HepG2 (cell line): ENCODE measurements around the gene ING1. TPM values are rescaled to one million over a fixed set of nuclear protein-coding genes. Genes with fewer than 3 reads are reported as not detected.

Source experiments
- ATF7-NPFF ChIP-seq: sonication (generic); formaldehyde crosslinking; IDR thresholded peaks from 2 replicates; pipeline ENCODE4 v1.8.1; 2023; ENCODE audit warnings: mild to moderate bottlenecking, low read depth, missing genetic modification reagents, moderate library complexity
- GABPB1 ChIP-seq: IDR thresholded peaks from 2 replicates; pipeline ENCODE4 v1.6.1; 2016; ENCODE audit warnings: mild to moderate bottlenecking, missing genetic modification reagents, moderate library complexity, missing compliant biosample characterization
- HOXA5 ChIP-seq: sonication (generic); formaldehyde crosslinking; IDR thresholded peaks from 2 replicates; pipeline ENCODE4 v1.4.0; 2020; ENCODE audit warnings: missing genetic modification reagents
- IRF9 ChIP-seq: sonication (generic); formaldehyde crosslinking; IDR thresholded peaks from 2 replicates; pipeline ENCODE4 v1.8.0; 2022; ENCODE audit warnings: missing genetic modification reagents, mild to moderate bottlenecking, borderline replicate concordance
- MTERF4 ChIP-seq: sonication (generic); formaldehyde crosslinking; IDR thresholded peaks from 2 replicates; pipeline ENCODE4 v1.8.0; 2023; ENCODE audit warnings: mild to moderate bottlenecking, missing genetic modification reagents
- MXI1 ChIP-seq: IDR thresholded peaks from 3 replicates; pipeline ENCODE4 v1.6.1; 2012; ENCODE audit warnings: low read depth, low read length, inconsistent platforms, borderline replicate concordance
- PLSCR1 ChIP-seq: sonication (generic); formaldehyde crosslinking; IDR thresholded peaks from 2 replicates; pipeline ENCODE4 v1.5.0; 2020; ENCODE audit warnings: missing genetic modification reagents, mild to moderate bottlenecking, borderline replicate concordance
- POLR2AphosphoS2 ChIP-seq: IDR thresholded peaks from 2 replicates; pipeline ENCODE4 v1.6.1; 2011; ENCODE audit warnings: low read depth, low read length, improper control_type of control experiment
- RBM22 ChIP-seq: fragments of 200-400 bp; formaldehyde crosslinking; optimal IDR thresholded peaks from 2 replicates; pipeline ENCODE3; 2017; ENCODE audit warnings: mild to moderate bottlenecking, low read length, moderate library complexity
- RFXANK ChIP-seq: IDR thresholded peaks from 2 replicates; pipeline ENCODE4 v1.6.1; 2016
- RXRA ChIP-seq: sonication (generic); formaldehyde crosslinking; IDR thresholded peaks from 2 replicates; pipeline ENCODE4 v1.5.1; 2020; ENCODE audit warnings: missing genetic modification reagents
- SAP130 ChIP-seq: IDR thresholded peaks from 2 replicates; pipeline ENCODE4 v1.6.1; 2016; ENCODE audit warnings: low read depth
- TAF1 ChIP-seq: sonication (generic); formaldehyde crosslinking; IDR thresholded peaks from 2 replicates; pipeline ENCODE4 v1.4.0; 2020; ENCODE audit warnings: missing genetic modification reagents
- TFAP4 ChIP-seq: sonication (generic); IDR thresholded peaks from 2 replicates; pipeline ENCODE4 v1.6.1; 2016; ENCODE audit warnings: low read depth, borderline replicate concordance
- TGIF2 ChIP-seq: IDR thresholded peaks from 2 replicates; pipeline ENCODE4 v1.6.1; 2016; ENCODE audit warnings: control low read depth, missing compliant biosample characterization
- ZBTB7A ChIP-seq: sonication (generic); formaldehyde crosslinking; IDR thresholded peaks from 2 replicates; pipeline ENCODE4 v1.8.0; 2022; ENCODE audit warnings: mild to moderate bottlenecking, missing genetic modification reagents
- ZMYM2 ChIP-seq: sonication (generic); formaldehyde crosslinking; IDR thresholded peaks from 2 replicates; pipeline ENCODE4 v1.8.0; 2022; ENCODE audit warnings: mild to moderate bottlenecking, missing genetic modification reagents
- ZNF274 ChIP-seq: sonication (generic); formaldehyde crosslinking; IDR thresholded peaks from 2 replicates; pipeline ENCODE4 v1.5.1; 2020; ENCODE audit warnings: mild to moderate bottlenecking, missing genetic modification reagents
- ZNF766 ChIP-seq: sonication (generic); formaldehyde crosslinking; IDR thresholded peaks from 2 replicates; pipeline ENCODE4 v1.5.0; 2020; ENCODE audit warnings: missing genetic modification reagents, borderline replicate concordance
- ZSCAN25 ChIP-seq: sonication (generic); formaldehyde crosslinking; IDR thresholded peaks from 2 replicates; pipeline ENCODE4 v1.8.0; 2022; ENCODE audit warnings: mild to moderate bottlenecking, missing genetic modification reagents
- polyA plus RNA-seq, 8 experiments: library from polyadenylated mRNA; depleted of rRNA in 3 of 8; stranded (reverse) in 7 of 8; unstranded in 1 of 8; fragments of >200 nt; fragmentation: Illumina TruSeq in 4 of 8; extraction: Trizol in 4 of 8; gene quantifications; 2 replicates each; pipeline versions ENCODE4 v1.2.1 to v1.2.3, GENCODE V29; 2011 to 2016; ENCODE audit warnings: low read depth in 4 of 8, missing spikeins in 1 of 8, mixed read lengths in 1 of 8; ENCODE audit not compliant: insufficient read depth in 1 of 8
- total RNA-seq, 5 experiments: library from RNA; depleted of rRNA; stranded (reverse); fragments of >200 nt; fragmentation: Illumina TruSeq; extraction: Trizol; gene quantifications; 2 replicates each; pipeline ENCODE4 v1.2.3, GENCODE V29; 2016; ENCODE audit warnings: low read depth in 1 of 5
- TF ChIP-seq, protein P1 (sequence below): sonication (generic); formaldehyde crosslinking; IDR thresholded peaks from 2 replicates; pipeline ENCODE4 v1.5.0; 2020; ENCODE audit warnings: mild to moderate bottlenecking, missing genetic modification reagents, borderline replicate concordance
- TF ChIP-seq, protein P2 (sequence below): sonication (generic); formaldehyde crosslinking; IDR thresholded peaks from 2 replicates; pipeline ENCODE4 v1.4.0; 2020; ENCODE audit warnings: missing genetic modification reagents

ING1 gene
- total and polyA plus RNA-seq, 2 of the 13 experiments (the other 11 are each of a cell fraction or from before 2014, with no cell fraction given) = 8.1 to 16.1 TPM

DNA sequence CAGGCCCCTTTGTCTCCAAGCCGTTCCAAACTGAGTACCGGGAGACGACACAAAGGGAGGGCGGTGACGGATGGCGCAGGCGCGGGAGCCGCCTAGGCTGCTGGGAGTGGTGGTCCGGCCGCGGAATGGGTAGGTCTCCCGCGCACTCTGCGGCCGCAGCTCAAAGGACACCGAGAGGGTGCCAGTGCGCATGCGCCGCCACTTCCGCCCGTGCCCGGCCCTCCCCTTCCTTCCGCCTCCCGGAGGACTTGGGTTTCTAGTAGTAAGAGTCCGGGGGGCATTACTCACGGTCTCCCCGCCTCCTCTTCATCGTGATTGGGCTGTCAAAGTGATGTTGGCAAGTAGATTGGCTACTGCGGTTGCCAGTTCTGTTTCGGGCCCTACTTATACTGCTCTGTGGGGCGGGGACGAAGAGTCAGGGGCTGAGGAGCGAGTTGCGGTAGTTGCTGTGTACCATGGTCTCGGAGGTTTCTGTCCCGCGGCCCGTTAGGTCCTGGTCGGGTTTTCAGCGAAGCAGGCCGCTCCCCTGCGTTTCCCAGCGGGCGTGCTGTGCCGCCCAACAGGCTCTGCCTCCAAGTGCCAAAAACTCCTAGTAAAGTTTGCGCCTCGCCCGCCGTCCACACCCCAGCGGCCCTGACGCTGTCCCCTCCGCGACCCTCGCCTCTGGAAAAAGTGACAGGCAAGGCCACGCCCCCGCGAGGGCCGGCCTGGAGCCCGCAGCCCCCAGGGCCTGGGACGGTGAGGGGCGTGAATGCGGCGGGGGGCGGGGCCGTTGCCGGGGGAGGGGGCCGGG is 455 bp upstream of the ING1 start (continued):
- TF ChIP-seq, protein P1, sequence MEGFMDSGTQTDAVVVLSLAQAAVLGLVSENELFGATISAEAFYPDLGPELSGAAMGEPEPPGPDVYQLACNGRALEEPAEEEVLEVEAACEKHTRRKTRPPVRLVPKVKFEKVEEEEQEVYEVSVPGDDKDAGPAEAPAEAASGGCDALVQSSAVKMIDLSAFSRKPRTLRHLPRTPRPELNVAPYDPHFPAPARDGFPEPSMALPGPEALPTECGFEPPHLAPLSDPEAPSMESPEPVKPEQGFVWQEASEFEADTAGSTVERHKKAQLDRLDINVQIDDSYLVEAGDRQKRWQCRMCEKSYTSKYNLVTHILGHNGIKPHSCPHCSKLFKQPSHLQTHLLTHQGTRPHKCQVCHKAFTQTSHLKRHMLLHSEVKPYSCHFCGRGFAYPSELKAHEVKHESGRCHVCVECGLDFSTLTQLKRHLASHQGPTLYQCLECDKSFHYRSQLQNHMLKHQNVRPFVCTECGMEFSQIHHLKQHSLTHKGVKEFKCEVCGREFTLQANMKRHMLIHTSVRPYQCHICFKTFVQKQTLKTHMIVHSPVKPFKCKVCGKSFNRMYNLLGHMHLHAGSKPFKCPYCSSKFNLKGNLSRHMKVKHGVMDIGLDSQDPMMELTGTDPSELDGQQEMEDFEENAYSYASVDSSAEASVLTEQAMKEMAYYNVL (CRISPR knock-in tag) = no peak
- no peak; the same call in 1 of the 2 replicates for TF ChIP-seq IRF9 (CRISPR knock-in tag)
- TF ChIP-seq ZSCAN25 = peak; percentile 60; the same call in 1 of the 2 replicates
- TF ChIP-seq RFXANK (CRISPR knock-in tag) = no peak
- TF ChIP-seq, protein P2, sequence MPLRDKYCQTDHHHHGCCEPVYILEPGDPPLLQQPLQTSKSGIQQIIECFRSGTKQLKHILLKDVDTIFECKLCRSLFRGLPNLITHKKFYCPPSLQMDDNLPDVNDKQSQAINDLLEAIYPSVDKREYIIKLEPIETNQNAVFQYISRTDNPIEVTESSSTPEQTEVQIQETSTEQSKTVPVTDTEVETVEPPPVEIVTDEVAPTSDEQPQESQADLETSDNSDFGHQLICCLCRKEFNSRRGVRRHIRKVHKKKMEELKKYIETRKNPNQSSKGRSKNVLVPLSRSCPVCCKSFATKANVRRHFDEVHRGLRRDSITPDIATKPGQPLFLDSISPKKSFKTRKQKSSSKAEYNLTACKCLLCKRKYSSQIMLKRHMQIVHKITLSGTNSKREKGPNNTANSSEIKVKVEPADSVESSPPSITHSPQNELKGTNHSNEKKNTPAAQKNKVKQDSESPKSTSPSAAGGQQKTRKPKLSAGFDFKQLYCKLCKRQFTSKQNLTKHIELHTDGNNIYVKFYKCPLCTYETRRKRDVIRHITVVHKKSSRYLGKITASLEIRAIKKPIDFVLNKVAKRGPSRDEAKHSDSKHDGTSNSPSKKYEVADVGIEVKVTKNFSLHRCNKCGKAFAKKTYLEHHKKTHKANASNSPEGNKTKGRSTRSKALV (CRISPR knock-in tag) = 0 out of 2 replicates have a peak, but pooled peaks have one; percentile 22
- TF ChIP-seq GABPB1 (CRISPR knock-in tag) = peak; percentile 88
- TF ChIP-seq ZMYM2 (CRISPR knock-in tag) = no peak
- peak; percentile 91 for TF ChIP-seq HOXA5
- peak; percentile 90 for TF ChIP-seq ZBTB7A (CRISPR knock-in tag)
- no peak for TF ChIP-seq PLSCR1 (CRISPR knock-in tag)
- TF ChIP-seq ZNF766 = peak; percentile 67; the same call in 1 of the 2 replicates
- peak; percentile 58; the same call in 1 of the 2 replicates for TF ChIP-seq ZNF274 (CRISPR knock-in tag)
- TF ChIP-seq ATF7-NPFF (CRISPR knock-in tag) = peak; percentile 60; the same call in 1 of the 2 replicates
- peak; percentile 19; the same call in 1 of the 2 replicates for TF ChIP-seq TFAP4
- no peak for TF ChIP-seq TGIF2 (CRISPR knock-in tag)
- TF ChIP-seq MTERF4 (CRISPR knock-in tag) = peak; percentile 92
- TF ChIP-seq MXI1 = 0 out of 3 replicates have a peak, but pooled peaks have one; percentile 5
- peak; percentile 78; the same call in 1 of the 2 replicates for TF ChIP-seq TAF1 (CRISPR knock-in tag)
- TF ChIP-seq SAP130 (CRISPR knock-in tag) = peak; percentile 73
- TF ChIP-seq RXRA = peak; percentile 75
- peak; percentile 96 for TF ChIP-seq POLR2AphosphoS2
- peak; percentile 53 for TF ChIP-seq RBM22
